ENCODE measurements around the gene OLFM2. TPM values are rescaled to one million over a fixed set of nuclear protein-coding genes. Genes with fewer than 3 reads are reported as not detected.
A peak's percentile ranks its signal among the peaks of the same experiment; 100 is the strongest.

Gene OLFM2
- total and polyA plus RNA-seq, 9 of the 15 experiments (the other 6 are each of a cell fraction or from before 2014, with no cell fraction given): 0.10 to 0.33 (median 0.23) TPM; not detected in 4

GRCh38 chr19:9827289-9828238 lies 108.8 kb downstream of the OLFM2 start, which contains the start of gene UBL5 (continued):
- TF ChIP-seq, protein P1, sequence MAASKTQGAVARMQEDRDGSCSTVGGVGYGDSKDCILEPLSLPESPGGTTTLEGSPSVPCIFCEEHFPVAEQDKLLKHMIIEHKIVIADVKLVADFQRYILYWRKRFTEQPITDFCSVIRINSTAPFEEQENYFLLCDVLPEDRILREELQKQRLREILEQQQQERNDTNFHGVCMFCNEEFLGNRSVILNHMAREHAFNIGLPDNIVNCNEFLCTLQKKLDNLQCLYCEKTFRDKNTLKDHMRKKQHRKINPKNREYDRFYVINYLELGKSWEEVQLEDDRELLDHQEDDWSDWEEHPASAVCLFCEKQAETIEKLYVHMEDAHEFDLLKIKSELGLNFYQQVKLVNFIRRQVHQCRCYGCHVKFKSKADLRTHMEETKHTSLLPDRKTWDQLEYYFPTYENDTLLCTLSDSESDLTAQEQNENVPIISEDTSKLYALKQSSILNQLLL (CRISPR knock-in tag; IDR thresholded peaks at IDR 0.05; ENCODE audit: borderline replicate concordance): no peak
- TF ChIP-seq ZNF583 (CRISPR knock-in tag; IDR thresholded peaks at IDR 0.05) (no peak), MAFK (IDR thresholded peaks at IDR 0.05; ENCODE audit: low read length) (no peak), TAF1 (IDR thresholded peaks at IDR 0.05; ENCODE audit: control insufficient read depth, extremely low read depth, insufficient read depth, low read length, severe bottlenecking) (peak; percentile 86), ZNF586 (CRISPR knock-in tag; conservative IDR thresholded peaks at IDR 0.05) (no peak), PRMT5 (CRISPR knock-in tag; IDR thresholded peaks at IDR 0.05) (no peak), ZFP1 (CRISPR knock-in tag; IDR thresholded peaks at IDR 0.05) (no peak), GTF2A2 (tag; IDR thresholded peaks at IDR 0.05) (no peak), ZNF23 (CRISPR knock-in tag; IDR thresholded peaks at IDR 0.05) (no peak), MCM7 (IDR thresholded peaks at IDR 0.05) (no peak), ZBTB5 (IDR thresholded peaks at IDR 0.05) (no peak), POLR2A (conservative IDR thresholded peaks at IDR 0.05) (peak; percentile 96), SRSF3 (IDR thresholded peaks at IDR 0.05; ENCODE audit: insufficient read depth, low read length) (no peak), FOSL1 (tag; conservative IDR thresholded peaks at IDR 0.05) (0 out of 2 replicates have a peak, but pooled peaks have one; percentile 22), RFX7 (CRISPR knock-in tag; IDR thresholded peaks at IDR 0.05) (no peak), ZSCAN29 (IDR thresholded peaks at IDR 0.05) (no peak), ZNF699 (CRISPR knock-in tag; IDR thresholded peaks at IDR 0.05; ENCODE audit: insufficient replicate concordance) (no peak), SLC30A9 (CRISPR knock-in tag; IDR thresholded peaks at IDR 0.05) (no peak)
- TF ChIP-seq, protein P2, sequence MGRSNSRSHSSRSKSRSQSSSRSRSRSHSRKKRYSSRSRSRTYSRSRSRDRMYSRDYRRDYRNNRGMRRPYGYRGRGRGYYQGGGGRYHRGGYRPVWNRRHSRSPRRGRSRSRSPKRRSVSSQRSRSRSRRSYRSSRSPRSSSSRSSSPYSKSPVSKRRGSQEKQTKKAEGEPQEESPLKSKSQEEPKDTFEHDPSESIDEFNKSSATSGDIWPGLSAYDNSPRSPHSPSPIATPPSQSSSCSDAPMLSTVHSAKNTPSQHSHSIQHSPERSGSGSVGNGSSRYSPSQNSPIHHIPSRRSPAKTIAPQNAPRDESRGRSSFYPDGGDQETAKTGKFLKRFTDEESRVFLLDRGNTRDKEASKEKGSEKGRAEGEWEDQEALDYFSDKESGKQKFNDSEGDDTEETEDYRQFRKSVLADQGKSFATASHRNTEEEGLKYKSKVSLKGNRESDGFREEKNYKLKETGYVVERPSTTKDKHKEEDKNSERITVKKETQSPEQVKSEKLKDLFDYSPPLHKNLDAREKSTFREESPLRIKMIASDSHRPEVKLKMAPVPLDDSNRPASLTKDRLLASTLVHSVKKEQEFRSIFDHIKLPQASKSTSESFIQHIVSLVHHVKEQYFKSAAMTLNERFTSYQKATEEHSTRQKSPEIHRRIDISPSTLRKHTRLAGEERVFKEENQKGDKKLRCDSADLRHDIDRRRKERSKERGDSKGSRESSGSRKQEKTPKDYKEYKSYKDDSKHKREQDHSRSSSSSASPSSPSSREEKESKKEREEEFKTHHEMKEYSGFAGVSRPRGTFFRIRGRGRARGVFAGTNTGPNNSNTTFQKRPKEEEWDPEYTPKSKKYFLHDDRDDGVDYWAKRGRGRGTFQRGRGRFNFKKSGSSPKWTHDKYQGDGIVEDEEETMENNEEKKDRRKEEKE (IDR thresholded peaks at IDR 0.05; ENCODE audit: borderline replicate concordance in 1 of 2, control insufficient read depth in 1 of 2, low read depth in 2 of 2, low read length in 1 of 2): no peak
